Measurements from ENCODE around the gene RDH8. TPM values are rescaled to one million over a fixed set of nuclear protein-coding genes. Genes with fewer than 3 reads are reported as not detected.

The RDH8 gene
- total and polyA plus RNA-seq, 2 donors (not counting 3 experiments of a cell fraction or from before 2014, with no cell fraction given) = not detected

GRCh38 chr19:10037367-10037766, 24.1 kb downstream of the RDH8 start:
- DNase-seq (ENCODE audit: low read depth, low spot score) (no peak), FAIRE-seq (no peak)
- Histone ChIP-seq H3K9me1 (replicated peaks; ENCODE audit: control insufficient read depth, extremely low read depth, insufficient read depth, low read length) (no peaks in the 10 kb centered on the region), H3K27me3 (ENCODE audit: control insufficient read depth in 2 of 2, insufficient read depth in 2 of 2, low read length in 2 of 2) (peaks cover 0 to 2% of the 10 kb centered on the region in 2 experiments), H3K27ac (ENCODE audit: insufficient read depth, low read depth, low read length) (no peak overlapping the region), H3K9ac (replicated peaks; ENCODE audit: extremely low read depth, insufficient read depth, low read length) (no peak overlapping the region), H3K4me2 (ENCODE audit: insufficient read depth, low read length) (no peak overlapping the region), H4K20me1 (replicated peaks; ENCODE audit: control insufficient read depth, extremely low read depth, insufficient read depth, low read length) (no peaks in the 10 kb centered on the region), H3K79me2 (ENCODE audit: control insufficient read depth, insufficient read depth, low read length) (no peaks in the 10 kb centered on the region), H2AFZ (ENCODE audit: low read depth, low read length) (no peak overlapping the region), H3K4me3 (replicated peaks in 1 of 3; ENCODE audit: insufficient read depth in 1 of 3, low read depth in 1 of 3, low read length in 3 of 3) (no peak overlapping the region), H3K4me1 (ENCODE audit: control insufficient read depth, extremely low read depth, insufficient read depth, low read length) (no peaks in the 10 kb centered on the region), H3K36me3 (ENCODE audit: control insufficient read depth in 2 of 2, extremely low read depth in 1 of 2, insufficient read depth in 2 of 2, low read length in 2 of 2) (no peaks in the 10 kb centered on the region), H3K9me3 (replicated peaks; ENCODE audit: control insufficient read depth, insufficient read depth, low read length) (no peaks in the 10 kb centered on the region)
- ChIA-PET POLR2A (no interaction called here), CTCF (no interaction called here)
- intact Hi-C loops (cut with micrococcal nuclease) (no loop called here), dilution Hi-C loops (cut with MboI; ENCODE audit: extremely low pct_ligation_motif_present, low sequenced_read_pairs) (no loop called here)
- no TSS peak for BruUV-seq (replicated peaks)
- TF ChIP-seq MYC (IDR thresholded peaks at IDR 0.05; ENCODE audit: low read depth, low read length) (no peak), POLR2A (IDR thresholded peaks at IDR 0.05; ENCODE audit: low read depth, low read length) (no peak), FOS (IDR thresholded peaks at IDR 0.05; ENCODE audit: borderline replicate concordance, insufficient read depth, low read length) (no peak), POLR2AphosphoS5 (IDR thresholded peaks at IDR 0.05; ENCODE audit: insufficient read depth, low read depth, low read length) (no peak), EZH2 (IDR thresholded peaks at IDR 0.05; ENCODE audit: borderline replicate concordance, low read depth, low read length, severe bottlenecking) (no peak), CTCF (IDR thresholded peaks at IDR 0.05; ENCODE audit: extremely low read depth in 1 of 2, insufficient read depth in 1 of 2, low read depth in 1 of 2, low read length in 2 of 2) (no peak), JUN (IDR thresholded peaks at IDR 0.05; ENCODE audit: borderline replicate concordance, insufficient read depth, insufficient read length, low read depth) (no peak)

GRCh38 chr19:10037809-10038208, 24.5 kb downstream of the RDH8 start:
- Histone ChIP-seq H3K27ac (ENCODE audit: insufficient read depth, low read depth, low read length) (no peak overlapping the region), H3K4me3 (replicated peaks in 1 of 3; ENCODE audit: insufficient read depth in 1 of 3, low read depth in 1 of 3, low read length in 3 of 3) (no peak overlapping the region), H3K9me3 (replicated peaks; ENCODE audit: control insufficient read depth, insufficient read depth, low read length) (no peaks in the 10 kb centered on the region), H3K4me2 (ENCODE audit: insufficient read depth, low read length) (no peak overlapping the region), H3K9ac (replicated peaks; ENCODE audit: extremely low read depth, insufficient read depth, low read length) (no peak overlapping the region), H3K79me2 (ENCODE audit: control insufficient read depth, insufficient read depth, low read length) (no peaks in the 10 kb centered on the region), H3K4me1 (ENCODE audit: control insufficient read depth, extremely low read depth, insufficient read depth, low read length) (no peaks in the 10 kb centered on the region), H3K9me1 (replicated peaks; ENCODE audit: control insufficient read depth, extremely low read depth, insufficient read depth, low read length) (no peaks in the 10 kb centered on the region), H4K20me1 (replicated peaks; ENCODE audit: control insufficient read depth, extremely low read depth, insufficient read depth, low read length) (no peaks in the 10 kb centered on the region), H3K36me3 (ENCODE audit: control insufficient read depth in 2 of 2, extremely low read depth in 1 of 2, insufficient read depth in 2 of 2, low read length in 2 of 2) (no peaks in the 10 kb centered on the region), H2AFZ (ENCODE audit: low read depth, low read length) (no peak overlapping the region), H3K27me3 (ENCODE audit: control insufficient read depth in 2 of 2, insufficient read depth in 2 of 2, low read length in 2 of 2) (peaks cover 0 to 2% of the 10 kb centered on the region in 2 experiments)
- no TSS peak for BruUV-seq (replicated peaks)
- FAIRE-seq (no peak), DNase-seq (ENCODE audit: low read depth, low spot score) (no peak)
- dilution Hi-C loops (cut with MboI; ENCODE audit: extremely low pct_ligation_motif_present, low sequenced_read_pairs) = no loop called here
- intact Hi-C loops (cut with micrococcal nuclease) = no loop called here
- POLR2A ChIA-PET = no interaction called here
- no peak for TF ChIP-seq JUN (IDR thresholded peaks at IDR 0.05; ENCODE audit: borderline replicate concordance, insufficient read depth, insufficient read length, low read depth)
- TF ChIP-seq POLR2AphosphoS5 (IDR thresholded peaks at IDR 0.05; ENCODE audit: insufficient read depth, low read depth, low read length) = no peak
- CTCF ChIA-PET = no interaction called here

All from endothelial cell of umbilical vein (primary cell).